Thyroid gland (tissue), 4 donors: ENCODE data around the gene ZNF808. TPM values are rescaled to one million over a fixed set of nuclear protein-coding genes. Genes with fewer than 3 reads are reported as not detected.
"Not testable (repeated sequence)": the region's sequence is repeated elsewhere in the genome, so short reads cannot be mapped to it uniquely, and the experiment has no call there.

Source experiments
- DNase-seq, 2 donors: peaks; one replicate each; pipeline ENCODE4 v3.0.0-alpha.2; 2019
- H3K27ac ChIP-seq, 3 donors: fragments of 200-600 bp; sonication (generic); 1 replicate in 2 of 3; 2 replicates in 1 of 3; pipeline ENCODE4 v1.5.1; 2016 to 2019; ENCODE audit warnings: mild to moderate bottlenecking in 1 of 3, moderate library complexity in 1 of 3
- H3K27me3 ChIP-seq: fragments of 200-600 bp; sonication (generic); one replicate; pipeline ENCODE4 v1.5.1; 2019
- H3K36me3 ChIP-seq, 2 donors: fragments of 200-600 bp; sonication (generic); one replicate each; pipeline ENCODE4 v1.5.1; 2016 to 2019
- H3K4me1 ChIP-seq, 2 donors: fragments of 200-600 bp; sonication (generic); one replicate each; pipeline ENCODE4 v1.5.1; 2017 to 2019
- H3K4me3 ChIP-seq, 3 donors: fragments of 200-600 bp; sonication (generic); replicated peaks in 1 of 3; 1 replicate in 2 of 3; 2 replicates in 1 of 3; pipeline ENCODE4 v1.5.1; 2016; ENCODE audit warnings: mild to moderate bottlenecking in 1 of 3
- H3K9me3 ChIP-seq: fragments of 200-600 bp; sonication (generic); one replicate; pipeline ENCODE4 v1.5.1; 2017
- POLR2A ChIP-seq, 2 donors: fragments of 450-650 bp; IDR thresholded peaks; one replicate each; pipeline ENCODE4 v1.6.1; 2017; ENCODE audit warnings: antibody characterized with exemption in 2 of 2, mild to moderate bottlenecking in 2 of 2, moderate library complexity in 1 of 2
- WGBS, 2 donors: methylation state at CpG; one replicate each; pipeline ENCODE4 v1.1.5; 2017; 5-methylcytosine and 5-hydroxymethylcytosine counted together
- intact Hi-C: fragments of 100-400 bp; cut with DNase I; formaldehyde crosslinking; loops from one replicate; pipeline ENCODE4 v1.15.1; 2023
- total RNA-seq, 4 donors: library from RNA; depleted of rRNA; stranded (reverse); fragments of >200 nt; gene quantifications; one replicate each; pipeline ENCODE4 v1.2.3, GENCODE V29; 2016
- TF ChIP-seq, protein P1 (sequence below), 6 experiments: fragments of 200-600 bp in 3 of 6; fragments of 450-650 bp in 3 of 6; sonication (generic) in 3 of 6; IDR thresholded peaks; one replicate each; pipeline ENCODE4 v1.5.1; 2016 to 2019; ENCODE audit warnings: antibody characterized with exemption in 6 of 6, mild to moderate bottlenecking in 2 of 6, inconsistent platforms in 1 of 6, moderate library complexity in 1 of 6

Gene ZNF808
- total RNA-seq, 4 donors from 2014 or later = 33.4 to 98.3 (median 58.9) TPM

DNA sequence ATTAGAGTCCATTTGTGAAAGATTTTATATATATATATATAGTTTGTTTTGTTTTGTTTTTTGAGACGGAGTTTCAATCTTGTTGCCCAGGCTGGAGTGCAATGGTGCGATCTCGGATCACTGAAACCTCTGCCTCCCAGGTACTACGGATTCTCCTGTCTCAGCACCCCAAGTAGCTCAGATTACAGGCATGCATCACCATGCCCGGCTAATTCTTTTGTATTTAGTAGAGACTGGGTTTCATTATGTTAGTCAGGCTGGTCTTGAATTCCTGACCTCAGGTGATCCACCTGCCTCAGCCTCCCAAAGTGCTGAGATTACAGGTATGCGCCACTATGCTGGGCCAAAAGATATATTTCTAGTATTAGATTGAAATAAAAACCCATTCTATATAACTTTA is 38.7 kb downstream of the ZNF808 start:
- H3K4me3 ChIP-seq = no peak overlapping the region
- intact Hi-C loops = no loop called here
- WGBS, 2 donors = 89 to 92% methylated on average over 6 of the region's 6 CpGs
- H3K36me3 ChIP-seq = no peaks in the 10 kb centered on the region
- no peaks in the 10 kb centered on the region for H3K27me3 ChIP-seq
- no peak for TF ChIP-seq POLR2A (IDR thresholded peaks at IDR 0.05)
- TF ChIP-seq, protein P1, sequence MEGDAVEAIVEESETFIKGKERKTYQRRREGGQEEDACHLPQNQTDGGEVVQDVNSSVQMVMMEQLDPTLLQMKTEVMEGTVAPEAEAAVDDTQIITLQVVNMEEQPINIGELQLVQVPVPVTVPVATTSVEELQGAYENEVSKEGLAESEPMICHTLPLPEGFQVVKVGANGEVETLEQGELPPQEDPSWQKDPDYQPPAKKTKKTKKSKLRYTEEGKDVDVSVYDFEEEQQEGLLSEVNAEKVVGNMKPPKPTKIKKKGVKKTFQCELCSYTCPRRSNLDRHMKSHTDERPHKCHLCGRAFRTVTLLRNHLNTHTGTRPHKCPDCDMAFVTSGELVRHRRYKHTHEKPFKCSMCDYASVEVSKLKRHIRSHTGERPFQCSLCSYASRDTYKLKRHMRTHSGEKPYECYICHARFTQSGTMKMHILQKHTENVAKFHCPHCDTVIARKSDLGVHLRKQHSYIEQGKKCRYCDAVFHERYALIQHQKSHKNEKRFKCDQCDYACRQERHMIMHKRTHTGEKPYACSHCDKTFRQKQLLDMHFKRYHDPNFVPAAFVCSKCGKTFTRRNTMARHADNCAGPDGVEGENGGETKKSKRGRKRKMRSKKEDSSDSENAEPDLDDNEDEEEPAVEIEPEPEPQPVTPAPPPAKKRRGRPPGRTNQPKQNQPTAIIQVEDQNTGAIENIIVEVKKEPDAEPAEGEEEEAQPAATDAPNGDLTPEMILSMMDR (IDR thresholded peaks at IDR 0.05) = no peak
- DNase-seq = no peak
- no peak overlapping the region for H3K27ac ChIP-seq
- H3K9me3 ChIP-seq = no peaks in the 10 kb centered on the region
- peaks cover 5 to 9% of the 10 kb centered on the region in 2 donors for H3K4me1 ChIP-seq

- no peak overlapping the region for H3K27ac ChIP-seq
- H3K9me3 ChIP-seq = no peaks in the 10 kb centered on the region
- WGBS, 2 donors = 91 to 98% methylated on average over 2 of the region's 2 CpGs
- no peak overlapping the region for H3K4me3 ChIP-seq
- TF ChIP-seq POLR2A (IDR thresholded peaks at IDR 0.05) = no peak
- TF ChIP-seq, protein P1 (IDR thresholded peaks at IDR 0.05) = no peak
- H3K36me3 ChIP-seq = no peaks in the 10 kb centered on the region
- DNase-seq = no peak
- H3K4me1 ChIP-seq = peaks cover 7 to 9% of the 10 kb centered on the region in 2 donors
- intact Hi-C loops = no loop called here
- no peaks in the 10 kb centered on the region for H3K27me3 ChIP-seq
Observed at GRCh38 chr19:52566588-52566987, 39.1 kb downstream of the ZNF808 start.

DNA sequence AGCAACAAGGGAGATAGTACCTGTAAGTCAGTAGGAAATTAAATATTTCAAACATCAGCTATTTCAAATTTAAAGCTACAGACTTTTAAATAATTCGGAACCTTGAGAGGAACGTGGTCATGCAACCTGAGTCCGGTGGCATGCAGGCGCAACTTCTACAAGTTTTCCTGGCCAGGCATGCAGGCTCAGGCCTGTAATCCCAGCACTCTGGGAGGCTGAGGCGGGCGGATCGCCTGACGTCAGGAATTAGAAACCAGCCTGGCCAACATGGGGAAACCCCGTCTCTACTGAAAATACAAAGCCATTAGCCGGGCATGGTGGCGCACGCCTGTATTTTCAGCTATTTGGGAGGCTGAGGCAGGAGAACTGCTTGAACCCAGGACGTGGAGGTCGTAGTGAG is 40.5 kb downstream of the ZNF808 start:
- Histone ChIP-seq H3K36me3 (no peaks in the 10 kb centered on the region), H3K4me1 (peaks cover 7 to 9% of the 10 kb centered on the region in 2 donors), H3K9me3 (no peaks in the 10 kb centered on the region), H3K27ac (no peak overlapping the region), H3K4me3 (no peak overlapping the region), H3K27me3 (no peaks in the 10 kb centered on the region)
- no peak for TF ChIP-seq POLR2A (IDR thresholded peaks at IDR 0.05)
- TF ChIP-seq, protein P1 (IDR thresholded peaks at IDR 0.05) = no peak
- no peak for DNase-seq
- intact Hi-C loops = no loop called here
- 96 to 97% methylated on average over 10 to 14 of the region's 14 CpGs for WGBS, 2 donors

- DNase-seq = peak; percentile 83 to 85
- H3K9me3 ChIP-seq, H3K27me3 ChIP-seq, intact Hi-C loops, H3K4me1 ChIP-seq, H3K36me3 ChIP-seq: not testable (repeated sequence)
- WGBS, 2 donors = 2 to 8% methylated on average over 12 to 13 of the region's 13 CpGs
- H3K27ac ChIP-seq = peak overlapping the region; percentile 63 to 84 (median 77)
- peak overlapping the region in 2 of 3 donors; percentile 31 to 56 for H3K4me3 ChIP-seq
Observed at GRCh38 chr19:52569638-52569999, 42.2 kb downstream of the ZNF808 start.

- DNase-seq = peak; percentile 96 to 97
- Histone ChIP-seq H3K27me3 (no peaks in the 10 kb centered on the region), H3K9me3 (no peaks in the 10 kb centered on the region), H3K4me3 (peak within 1 kb of the TSS; percentile 12 to 59 (median 56)), H3K36me3 (peaks cover 7 to 13% of the 10 kb centered on the region in 2 donors), H3K4me1 (peaks cover 7 to 9% of the 10 kb centered on the region in 2 donors), H3K27ac (peak within 1 kb of the TSS; percentile 63 to 84 (median 77))
- TF ChIP-seq POLR2A (IDR thresholded peaks at IDR 0.05) = peak; percentile 22 to 93
- TF ChIP-seq, protein P1 (IDR thresholded peaks at IDR 0.05) = peak in 3 of 6 experiments; percentile 25 to 37 (median 32)
- WGBS, 2 donors = 1% methylated on average over 38 to 40 of the region's 57 CpGs
- intact Hi-C loops = no loop called here
Observed at GRCh38 chr19:52570000-52570861, 42.8 kb downstream of the ZNF808 start, which contains the start of gene ZNF701. Gene ZNF701 (plus strand): TSS chr19:52570287. CDS start chr19:52574148, 3,861 bp downstream.
